H1 (cell line): ENCODE measurements around the gene CDCP1. TPM values are rescaled to one million over a fixed set of nuclear protein-coding genes. Genes with fewer than 3 reads are reported as not detected.

ENCODE experiments used
- CTCF ChIA-PET: fragments of 300-600 bp; sonication (Branson Sonifier 250); formaldehyde crosslinking; loops from one replicate; lab custom pipeline; 2021; ENCODE audit not compliant: partially characterized antibody; lab: Charles Lee
- POLR2A ChIA-PET: fragments of 300-600 bp; sonication (Branson Sonifier 250); formaldehyde crosslinking; loops from one replicate; lab custom pipeline; 2021; ENCODE audit warnings: inconsistent platforms; ENCODE audit not compliant: partially characterized antibody; lab: Charles Lee
- DNase-seq, 2 experiments: peaks; one replicate each; pipeline versions ENCODE4 v3.0.0 to v3.0.0-alpha.2; 2010 to 2022; ENCODE audit warnings: low spot score in 2 of 2, low read depth in 1 of 2, mixed read lengths in 1 of 2
- FAIRE-seq: peaks from 2 replicates; lab custom pipeline; 2011; peaks lifted over from hg19 to GRCh38; lab: Jason Lieb, UNC
- H2AFZ ChIP-seq: 2 replicates; pipeline ENCODE4 v1.8.1; 2012; ENCODE audit warnings: low read length, inconsistent platforms
- H2AK5ac ChIP-seq: 2 replicates; pipeline ENCODE4 v1.6.1; 2013; ENCODE audit warnings: low read depth, low read length
- H2BK120ac ChIP-seq: replicated peaks from 2 replicates; pipeline ENCODE3; 2013; ENCODE audit warnings: low read depth, low read length, inconsistent platforms
- H2BK12ac ChIP-seq: 2 replicates; pipeline ENCODE4 v1.6.1; 2013; ENCODE audit warnings: low read depth, low read length
- H2BK15ac ChIP-seq: 2 replicates; pipeline ENCODE4 v1.6.1; 2013; ENCODE audit warnings: low read length
- H2BK20ac ChIP-seq: 2 replicates; pipeline ENCODE4 v1.6.1; 2013; ENCODE audit warnings: low read length
- H2BK5ac ChIP-seq: 2 replicates; pipeline ENCODE4 v1.6.1; 2013; ENCODE audit warnings: low read depth, low read length
- H3K14ac ChIP-seq: 2 replicates; pipeline ENCODE4 v1.6.1; 2013; ENCODE audit warnings: inconsistent platforms; ENCODE audit not compliant: insufficient read length
- H3K18ac ChIP-seq: 2 replicates; pipeline ENCODE4 v1.6.1; 2013; ENCODE audit warnings: low read length; ENCODE audit errors: extremely low read depth
- H3K23ac ChIP-seq: 2 replicates; pipeline ENCODE4 v1.6.1; 2013; ENCODE audit warnings: inconsistent platforms; ENCODE audit not compliant: insufficient read length
- H3K23me2 ChIP-seq: 2 replicates; pipeline ENCODE4 v1.6.1; 2013; ENCODE audit warnings: low read depth, low read length
- H3K27ac ChIP-seq: 2 replicates; pipeline ENCODE4 v1.6.1; 2011; ENCODE audit warnings: low read depth, low read length, inconsistent platforms
- H3K27me3 ChIP-seq, 4 experiments: replicated peaks in 1 of 4; 1 replicate in 1 of 4; 2 replicates in 3 of 4; pipeline versions ENCODE4 v1.6.1 to v1.8.1; 2011 to 2013; ENCODE audit warnings: low read length in 3 of 4, mild to moderate bottlenecking in 3 of 4, inconsistent platforms in 2 of 4, mixed read lengths in 2 of 4, moderate library complexity in 1 of 4; ENCODE audit not compliant: control insufficient read depth in 3 of 4, insufficient read depth in 3 of 4; ENCODE audit errors: extremely low read depth in 1 of 4
- H3K36me3 ChIP-seq, 4 experiments: 2 replicates each; pipeline versions ENCODE4 v1.6.1 to v1.8.1; 2011 to 2013; ENCODE audit warnings: mild to moderate bottlenecking in 4 of 4, low read length in 3 of 4, moderate library complexity in 2 of 4, control low read depth in 1 of 4, inconsistent platforms in 1 of 4; ENCODE audit not compliant: insufficient read depth in 4 of 4, control insufficient read depth in 2 of 4
- H3K4ac ChIP-seq: replicated peaks from 2 replicates; pipeline ENCODE3; 2013; ENCODE audit warnings: low read length, low read depth, mixed read lengths, inconsistent platforms; ENCODE audit not compliant: insufficient read length
- H3K4me1 ChIP-seq, 4 experiments: replicated peaks in 1 of 4; 1 replicate in 1 of 4; 2 replicates in 3 of 4; pipeline versions ENCODE4 v1.6.1 to v1.8.1; 2011 to 2013; ENCODE audit warnings: low read length in 3 of 4, inconsistent platforms in 2 of 4, mixed read lengths in 1 of 4; ENCODE audit not compliant: insufficient read depth in 4 of 4, control insufficient read depth in 3 of 4
- H3K4me2 ChIP-seq, 2 experiments: 2 replicates each; pipeline versions ENCODE4 v1.6.1 to v1.8.1; 2011 to 2013; ENCODE audit warnings: low read depth in 2 of 2, low read length in 2 of 2, control low read depth in 1 of 2, inconsistent platforms in 1 of 2, mild to moderate bottlenecking in 1 of 2; ENCODE audit not compliant: insufficient read depth in 1 of 2
- H3K4me3 ChIP-seq, 4 experiments: fragments of 200-600, 300-600 bp in 1 of 4; sonication (generic), shearing (Covaris generic), sonication (Bioruptor Twin) in 1 of 4; 2 replicates each; pipeline versions ENCODE4 v1.5.1 to v1.8.1; 2011 to 2016; ENCODE audit warnings: low read length in 4 of 4, low read depth in 3 of 4, control low read depth in 2 of 4, inconsistent platforms in 2 of 4, mild to moderate bottlenecking in 2 of 4, mixed read lengths in 1 of 4, moderate library complexity in 1 of 4; ENCODE audit not compliant: insufficient read depth in 2 of 4; ENCODE audit errors: extremely low read depth in 1 of 4
- H3K56ac ChIP-seq: replicated peaks from 2 replicates; pipeline ENCODE3; 2013; ENCODE audit warnings: low read depth, mild to moderate bottlenecking, mixed read lengths, low read length, inconsistent platforms; ENCODE audit not compliant: insufficient read length
- H3K79me1 ChIP-seq: 2 replicates; pipeline ENCODE4 v1.6.1; 2013; ENCODE audit warnings: low read depth, low read length, control low read depth
- H3K79me2 ChIP-seq, 2 experiments: 2 replicates each; pipeline versions ENCODE4 v1.6.1 to v1.8.1; 2012 to 2013; ENCODE audit warnings: low read length in 2 of 2, mild to moderate bottlenecking in 2 of 2, inconsistent platforms in 1 of 2; ENCODE audit not compliant: insufficient read depth in 2 of 2, control insufficient read depth in 1 of 2
- H3K9ac ChIP-seq, 4 experiments: replicated peaks in 1 of 4; 1 replicate in 1 of 4; 2 replicates in 3 of 4; pipeline versions ENCODE4 v1.6.1 to v1.8.1; 2011 to 2013; ENCODE audit warnings: low read depth in 3 of 4, low read length in 3 of 4, control low read depth in 2 of 4, mild to moderate bottlenecking in 2 of 4, moderate library complexity in 2 of 4, inconsistent platforms in 1 of 4; ENCODE audit errors: extremely low read depth in 1 of 4
- H3K9me3 ChIP-seq, 2 experiments: 2 replicates each; pipeline versions ENCODE4 v1.6.1 to v1.8.1; 2012 to 2013; ENCODE audit warnings: mild to moderate bottlenecking in 2 of 2, moderate library complexity in 2 of 2, control low read depth in 1 of 2, inconsistent platforms in 1 of 2, low read depth in 1 of 2, low read length in 1 of 2, mixed read lengths in 1 of 2; ENCODE audit not compliant: insufficient read depth in 2 of 2
- H4K20me1 ChIP-seq, 2 experiments: replicated peaks in 1 of 2; 2 replicates each; pipeline versions ENCODE3 to v1.8.1; 2011 to 2013; ENCODE audit warnings: inconsistent platforms in 2 of 2, low read length in 2 of 2, mild to moderate bottlenecking in 1 of 2; ENCODE audit not compliant: insufficient read depth in 2 of 2, control insufficient read depth in 1 of 2
- H4K5ac ChIP-seq: 2 replicates; pipeline ENCODE4 v1.6.1; 2013; ENCODE audit warnings: low read length, low read depth, mixed read lengths, inconsistent platforms; ENCODE audit not compliant: insufficient read length
- H4K8ac ChIP-seq: 2 replicates; pipeline ENCODE4 v1.8.0; 2013; ENCODE audit warnings: mild to moderate bottlenecking, moderate library complexity, low read length, inconsistent platforms; ENCODE audit not compliant: insufficient read depth; ENCODE audit errors: extremely low read depth
- H4K91ac ChIP-seq: replicated peaks from 2 replicates; pipeline ENCODE3; 2013; ENCODE audit warnings: low read length, mixed read lengths, inconsistent platforms; ENCODE audit not compliant: insufficient read length
- EGR1 ChIP-seq: IDR thresholded peaks from 2 replicates; pipeline ENCODE4 v1.6.1; 2011; ENCODE audit warnings: low read depth, low read length, borderline replicate concordance
- HDAC2 ChIP-seq, 2 experiments: fragments of 300-600 bp in 1 of 2; sonication (generic) in 1 of 2; IDR thresholded peaks; 2 replicates each; pipeline ENCODE4 v1.6.1; 2011 to 2012; ENCODE audit warnings: low read depth in 2 of 2, low read length in 2 of 2, mild to moderate bottlenecking in 2 of 2, moderate library complexity in 2 of 2, borderline replicate concordance in 1 of 2, inconsistent platforms in 1 of 2
- NANOG ChIP-seq: IDR thresholded peaks from 2 replicates; pipeline ENCODE4 v1.6.1; 2011; ENCODE audit warnings: low read length, low read depth, mild to moderate bottlenecking, inconsistent platforms; ENCODE audit not compliant: insufficient read depth, poor library complexity, severe bottlenecking
- NRF1 ChIP-seq: IDR thresholded peaks from 2 replicates; pipeline ENCODE4 v1.6.1; 2011; ENCODE audit warnings: mild to moderate bottlenecking, low read depth, low read length, improper control_type of control experiment
- POLR2A ChIP-seq, 2 experiments: IDR thresholded peaks; 1 replicate in 1 of 2; 2 replicates in 1 of 2; pipeline ENCODE4 v1.6.1; 2011; ENCODE audit warnings: low read depth in 2 of 2, low read length in 2 of 2, mild to moderate bottlenecking in 2 of 2; ENCODE audit errors: control extremely low read depth in 1 of 2
- POLR2AphosphoS5 ChIP-seq: IDR thresholded peaks from 2 replicates; pipeline ENCODE4 v1.6.1; 2011; ENCODE audit warnings: low read depth, low read length
- POU5F1 ChIP-seq: IDR thresholded peaks from 2 replicates; pipeline ENCODE4 v1.6.1; 2011; ENCODE audit warnings: low read depth, mild to moderate bottlenecking, low read length, moderate library complexity
- RAD21 ChIP-seq, 2 experiments: IDR thresholded peaks in 1 of 2; conservative IDR thresholded peaks in 1 of 2; 2 replicates each; pipeline ENCODE4 v1.6.1; 2011; ENCODE audit warnings: low read depth in 2 of 2, low read length in 2 of 2, improper control_type of control experiment in 1 of 2, inconsistent platforms in 1 of 2, mild to moderate bottlenecking in 1 of 2, moderate library complexity in 1 of 2
- RFX5 ChIP-seq: IDR thresholded peaks from 2 replicates; pipeline ENCODE4 v1.6.1; 2011; ENCODE audit warnings: low read depth, low read length, improper control_type of control experiment, borderline replicate concordance
- SP4 ChIP-seq: IDR thresholded peaks from 2 replicates; pipeline ENCODE4 v1.6.1; 2012; ENCODE audit warnings: low read length, inconsistent platforms
- TBP ChIP-seq: IDR thresholded peaks from 2 replicates; pipeline ENCODE4 v1.6.1; 2011; ENCODE audit warnings: low read depth, low read length, improper control_type of control experiment
- TCF12 ChIP-seq: IDR thresholded peaks from 2 replicates; pipeline ENCODE4 v1.6.1; 2011; ENCODE audit warnings: low read depth, mild to moderate bottlenecking, low read length
- ZNF274 ChIP-seq: IDR thresholded peaks from 2 replicates; pipeline ENCODE4 v1.7.0; 2012; ENCODE audit warnings: low read length, borderline replicate concordance; ENCODE audit errors: extremely low read depth
- WGBS, 2 experiments: shearing (Covaris generic) in 1 of 2; methylation state at CpG; one replicate each; pipeline versions ENCODE4 v1.1.6 to v1.1.7; 2013 to 2015; ENCODE audit warnings: low lambda C conversion rate in 2 of 2, mixed read lengths in 2 of 2, inconsistent platforms in 1 of 2, low coverage in 1 of 2, missing lambda C conversion rate in 1 of 2; ENCODE audit not compliant: insufficient replicate concordance in 2 of 2, insufficient coverage in 1 of 2, insufficient read length in 1 of 2; ENCODE audit errors: extremely low coverage in 1 of 2, missing lambda C conversion rate in 1 of 2; 5-methylcytosine and 5-hydroxymethylcytosine counted together
- polyA plus RNA-seq, 7 experiments: library from polyadenylated mRNA; depleted of rRNA in 3 of 7; stranded (reverse) in 5 of 7; unstranded in 2 of 7; fragments of >200 nt in 5 of 7; fragments of 200-250 nt in 2 of 7; gene quantifications; 1 replicate in 5 of 7; 2 replicates in 1 of 7; 4 replicates in 1 of 7; pipeline versions ENCODE4 v1.2.1 to v1.2.3, GENCODE V29; 2011 to 2013; ENCODE audit warnings: missing spikeins in 2 of 7, mixed read lengths in 2 of 7
- total RNA-seq: library from RNA; stranded (reverse); fragmentation: NEBNext Ultra II Directional; extraction: Animal tissue kit (Norgen Biotek cat#: 25700); gene quantifications from 2 replicates; pipeline ENCODE4 v1.2.1, GENCODE V29; 2021

Gene CDCP1
- total and polyA plus RNA-seq, 2 of the 8 experiments (the other 6 are each of a cell fraction or from before 2014, with no cell fraction given): 10.0 to 23.3 TPM

- H2BK5ac ChIP-seq: no peak overlapping the region
- H2BK120ac ChIP-seq: no peak overlapping the region
- no peaks in the 10 kb centered on the region for H3K9me3 ChIP-seq
- FAIRE-seq: no peak
- H4K5ac ChIP-seq: no peak overlapping the region
- H3K14ac ChIP-seq: no peak overlapping the region
- H3K4me1 ChIP-seq: peaks cover 2 to 10% (median 3%) of the 10 kb centered on the region in 4 experiments; a peak in 5 of 7 replicates
- no peak overlapping the region for H3K18ac ChIP-seq
- peaks cover 0 to 2% of the 10 kb centered on the region in 2 experiments for H4K20me1 ChIP-seq
- no peak overlapping the region for H3K56ac ChIP-seq
- H3K79me1 ChIP-seq: no peaks in the 10 kb centered on the region
- H4K8ac ChIP-seq: no peak overlapping the region
- H2BK12ac ChIP-seq: no peak overlapping the region
- WGBS, 2 experiments: 30% methylated on average over 5 of the region's 5 CpGs; no CpG with 5 or more reads in 1 of the 2 experiments
- H3K4me3 ChIP-seq: no peak overlapping the region
- H2AK5ac ChIP-seq: no peak overlapping the region
- no peak overlapping the region for H2BK20ac ChIP-seq
- no peak overlapping the region for H3K4me2 ChIP-seq
- H2BK15ac ChIP-seq: no peak overlapping the region
- H3K27me3 ChIP-seq: peaks cover 10 to 41% (median 39%) of the 10 kb centered on the region in 4 experiments
- no peaks in the 10 kb centered on the region for H3K36me3 ChIP-seq
- CTCF ChIA-PET: interaction anchor here (0.6 to 14.6 kb wide), 22 partner anchors 11 to 454 kb away, joined by 3 to 263 read pairs (median 4); no protein-coding TSS in a partner anchor
- POLR2A ChIA-PET: no interaction called here
- H4K91ac ChIP-seq: no peak overlapping the region
- H2AFZ ChIP-seq: no peak overlapping the region
- H3K4ac ChIP-seq: no peak overlapping the region
- no peak overlapping the region for H3K27ac ChIP-seq
- no peak overlapping the region for H3K23ac ChIP-seq
- H3K9ac ChIP-seq: no peak overlapping the region
- H3K23me2 ChIP-seq: no peaks in the 10 kb centered on the region
- DNase-seq: no peak
- no peaks in the 10 kb centered on the region for H3K79me2 ChIP-seq
- TF ChIP-seq HDAC2 (IDR thresholded peaks at IDR 0.05; ENCODE audit: borderline replicate concordance in 1 of 2, low read depth in 2 of 2, low read length in 2 of 2) (no peak), ZNF274 (no peak), TCF12 (peak; percentile 91), POU5F1 (no peak), TBP (no peak), RFX5 (no peak), SP4 (no peak), NRF1 (no peak), POLR2A (IDR thresholded peaks at IDR 0.05; ENCODE audit: control extremely low read depth in 1 of 2, low read depth in 2 of 2, low read length in 2 of 2) (no peak), NANOG (peak; percentile 35), EGR1 (peak; percentile 54; the same call in 1 of the 2 replicates), RAD21 (IDR thresholded peaks at IDR 0.05 in 1 of 2, conservative IDR thresholded peaks at IDR 0.05 in 1 of 2; ENCODE audit: low read depth in 2 of 2, low read length in 2 of 2) (0 out of 4 replicates have a peak, but pooled peaks of 1 of the 2 experiments have one; percentile 9), POLR2AphosphoS5 (peak; percentile 87)
Observed at GRCh38 chr3:45056608-45057301, 89.4 kb downstream of the CDCP1 start.
